HAP-1 (cell line): Measurements from ENCODE around the gene MAGEA6.
"Not testable (repeated sequence)": the region's sequence is repeated elsewhere in the genome, so short reads cannot be mapped to it uniquely, and the experiment has no call there.

Source experiments
- DNase-seq, 2 experiments: peaks; one replicate each; pipeline ENCODE4 v3.0.0-alpha.2; 2016 to 2020; ENCODE audit warnings: low spot score in 2 of 2
- H3K27me3 ChIP-seq: fragments of 250-450 bp; sonication (Bioruptor Pico); 2 replicates; pipeline ENCODE4 v1.5.1; 2020; ENCODE audit warnings: low read depth, mild to moderate bottlenecking, moderate library complexity
- H3K36me3 ChIP-seq: fragments of 250-450 bp; sonication (Bioruptor Pico); replicated peaks from 2 replicates; pipeline ENCODE4 v1.5.1; 2020; ENCODE audit warnings: mild to moderate bottlenecking
- H3K4me1 ChIP-seq: fragments of 250-450 bp; sonication (Bioruptor Pico); 2 replicates; pipeline ENCODE4 v1.5.1; 2020; ENCODE audit warnings: mild to moderate bottlenecking
- H3K4me3 ChIP-seq: fragments of 250-450 bp; sonication (Bioruptor Pico); 2 replicates; pipeline ENCODE4 v1.5.1; 2020; ENCODE audit warnings: mild to moderate bottlenecking, moderate library complexity
- H3K9me3 ChIP-seq: fragments of 250-450 bp; sonication (Bioruptor Pico); 2 replicates; pipeline ENCODE4 v1.5.1; 2020; ENCODE audit warnings: mild to moderate bottlenecking, moderate library complexity
- in situ Hi-C: fragments of 300-500 bp; cut with MboI; formaldehyde crosslinking; loops from 3 replicates; pipeline ENCODE4 v1.14.3; 2020; ENCODE audit warnings: low sequenced_read_pairs, inconsistent platforms, mixed read lengths

Gene MAGEA6

DNA sequence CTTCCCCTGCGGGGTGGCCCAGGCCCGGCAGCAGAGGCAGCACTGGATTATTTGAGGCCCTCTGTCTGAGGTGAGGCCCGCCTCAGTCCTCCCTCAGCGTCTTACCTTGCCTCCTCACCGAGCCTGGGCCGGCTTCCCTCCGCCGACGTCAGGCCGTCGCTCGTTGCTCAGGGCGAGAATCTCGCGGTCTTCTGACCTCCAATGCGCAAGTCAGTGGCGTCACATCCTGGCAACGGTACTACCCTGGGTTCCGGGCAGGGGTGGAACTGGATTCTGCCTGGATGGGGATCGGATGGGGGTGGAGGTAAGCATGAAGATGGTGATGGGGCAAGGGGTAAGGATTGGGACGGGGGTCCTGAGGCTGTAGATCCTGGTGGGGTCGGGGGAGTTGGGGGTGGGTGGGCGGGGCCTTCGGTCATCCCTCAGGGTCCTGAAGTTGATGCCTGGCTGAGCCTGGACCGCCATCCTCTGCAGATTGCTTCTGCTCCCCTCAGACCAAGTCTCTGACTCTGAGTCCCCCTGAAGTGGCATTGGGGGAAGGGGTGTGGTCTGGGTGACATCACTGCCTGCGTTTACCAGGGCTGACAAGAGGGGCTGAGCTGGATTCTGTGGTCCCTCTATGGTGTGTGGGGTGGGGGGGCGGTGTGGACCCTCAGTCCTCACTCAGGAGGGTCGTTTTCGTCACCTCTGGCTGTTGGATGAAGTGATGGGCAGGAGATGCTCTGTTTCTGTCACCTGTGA lies at the start of gene MAGEA6:
Gene MAGEA6, minus strand, starts transcription at position 141 of the 741 bp plus-strand sequence. CDS start 2,039 bp downstream, outside the sequence.
- in situ Hi-C loops, H3K4me1 ChIP-seq, H3K36me3 ChIP-seq, DNase-seq, H3K4me3 ChIP-seq, H3K9me3 ChIP-seq, H3K27me3 ChIP-seq: not testable (repeated sequence)

GRCh38 chrX:152819266-152819665 lies 49.8 kb upstream of the MAGEA6 start:
- H3K9me3 ChIP-seq = no peaks in the 10 kb centered on the region
- no peaks in the 10 kb centered on the region for H3K36me3 ChIP-seq
- peaks cover 18% of the 10 kb centered on the region for H3K27me3 ChIP-seq
- DNase-seq = no peak
- no peak overlapping the region for H3K4me3 ChIP-seq
- in situ Hi-C loops = loop anchor here (5.0 to 25.0 kb wide), 2 partner anchors 177 to 1057 kb away; no protein-coding TSS in a partner anchor
- H3K4me1 ChIP-seq = no peaks in the 10 kb centered on the region; the same call in 1 of the 2 replicates

DNA sequence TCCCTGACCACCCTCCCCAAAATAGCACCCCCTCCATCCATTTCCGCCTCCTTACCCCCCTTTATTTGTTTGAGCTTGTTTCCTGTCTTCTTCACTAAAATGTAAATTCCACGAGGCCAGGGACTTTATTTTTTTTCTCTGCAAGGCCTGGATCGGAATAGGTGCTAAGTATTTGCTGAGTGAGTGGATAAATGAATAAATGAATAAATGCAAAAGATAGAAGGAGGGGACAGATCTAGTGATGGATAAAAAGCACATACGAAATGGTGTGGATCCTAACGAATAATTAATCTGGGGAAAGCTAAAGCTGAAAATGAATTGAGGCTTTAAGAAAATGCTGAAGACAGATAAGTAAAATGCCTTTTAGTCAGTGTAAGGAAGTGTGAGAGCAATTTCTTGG lies 48.9 kb upstream of the MAGEA6 start:
- H3K4me1 ChIP-seq = no peaks in the 10 kb centered on the region; the same call in 1 of the 2 replicates
- in situ Hi-C loops = loop anchor here (5.0 to 25.0 kb wide), 2 partner anchors 176 to 1056 kb away; no protein-coding TSS in a partner anchor

DNA sequence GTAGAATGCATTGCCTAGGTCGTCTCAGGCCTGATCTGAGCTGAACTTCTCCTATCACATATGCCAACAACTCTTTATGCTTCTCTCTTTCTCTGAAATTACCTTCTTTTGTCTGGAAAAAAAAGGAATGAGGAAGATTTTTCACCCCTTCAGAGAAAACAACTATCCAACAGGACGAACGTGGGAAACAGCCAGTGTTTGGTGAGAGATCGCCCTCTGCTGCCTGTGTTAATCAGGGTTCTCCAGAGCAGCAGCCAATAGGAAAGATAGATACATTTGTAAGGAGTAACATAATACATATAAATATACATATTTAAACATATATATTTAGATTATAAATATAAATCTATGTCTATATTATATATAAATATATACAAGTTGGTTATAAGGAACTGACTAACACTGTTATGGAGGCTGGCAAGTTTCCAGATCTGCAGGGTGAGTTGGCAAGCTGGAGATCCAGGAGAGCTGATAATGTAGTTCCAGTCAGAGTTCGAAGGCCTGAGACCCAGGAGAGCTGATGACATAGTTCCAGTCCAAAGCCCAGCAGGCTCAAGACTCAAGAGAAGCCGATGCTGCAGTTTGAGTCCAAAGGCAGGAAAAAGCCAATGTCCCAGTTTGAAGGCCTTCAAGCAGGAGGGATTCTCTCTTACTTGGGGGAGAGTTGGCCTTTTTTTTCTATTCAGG lies 47.7 kb upstream of the MAGEA6 start:
- peak; percentile 42 to 66 for DNase-seq
- no peaks in the 10 kb centered on the region for H3K9me3 ChIP-seq
- H3K36me3 ChIP-seq = no peaks in the 10 kb centered on the region
- no peaks in the 10 kb centered on the region; the same call in 1 of the 2 replicates for H3K4me1 ChIP-seq
- H3K27me3 ChIP-seq = peaks cover 8% of the 10 kb centered on the region
- no peak overlapping the region for H3K4me3 ChIP-seq
- in situ Hi-C loops = loop anchor here (5.0 to 25.0 kb wide), 2 partner anchors 175 to 1055 kb away; no protein-coding TSS in a partner anchor

More for the DNA sequence above, 48.9 kb upstream of the MAGEA6 start:
- peaks cover 13% of the 10 kb centered on the region for H3K27me3 ChIP-seq
- no peaks in the 10 kb centered on the region for H3K9me3 ChIP-seq
- no peaks in the 10 kb centered on the region for H3K36me3 ChIP-seq
- H3K4me3 ChIP-seq = no peak overlapping the region
- DNase-seq = no peak

DNA sequence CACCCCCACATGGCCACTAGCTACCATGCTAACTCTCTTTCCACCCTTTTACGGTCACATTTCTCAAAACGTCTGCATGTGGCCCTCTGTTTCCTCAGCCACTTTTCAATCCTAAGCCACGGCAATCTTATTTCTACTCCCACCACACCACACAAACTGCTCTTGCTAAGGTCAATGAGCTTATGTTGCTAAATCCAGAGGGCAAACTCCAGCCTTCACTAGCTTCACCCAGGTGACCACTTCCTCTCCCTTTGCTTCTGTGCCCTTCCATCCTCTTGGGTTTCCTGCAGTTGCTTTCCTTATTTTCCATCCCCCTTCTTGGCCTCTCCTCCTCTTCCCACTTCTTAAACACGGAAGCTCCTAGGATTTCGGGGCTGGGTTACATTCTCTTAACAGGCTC lies 44.6 kb upstream of the MAGEA6 start:
- Histone ChIP-seq H3K4me3 (no peak overlapping the region), H3K9me3 (no peaks in the 10 kb centered on the region), H3K36me3 (no peaks in the 10 kb centered on the region), H3K4me1 (no peaks in the 10 kb centered on the region; the same call in 1 of the 2 replicates), H3K27me3 (peaks cover 4% of the 10 kb centered on the region; the same call in 1 of the 2 replicates)
- in situ Hi-C loops = loop anchor here (25.0 kb wide), 1 partner anchor 1052 kb away; no protein-coding TSS in a partner anchor
- DNase-seq = no peak

GRCh38 chrX:152813206-152813605 lies 43.7 kb upstream of the MAGEA6 start:
- no peak for DNase-seq
- Histone ChIP-seq H3K9me3 (no peaks in the 10 kb centered on the region), H3K27me3 (peaks cover 4% of the 10 kb centered on the region), H3K4me3 (no peak overlapping the region), H3K4me1 (no peaks in the 10 kb centered on the region; the same call in 1 of the 2 replicates), H3K36me3 (no peaks in the 10 kb centered on the region)
- in situ Hi-C loops = loop anchor here (25.0 kb wide), 1 partner anchor 1051 kb away; no protein-coding TSS in a partner anchor

DNA sequence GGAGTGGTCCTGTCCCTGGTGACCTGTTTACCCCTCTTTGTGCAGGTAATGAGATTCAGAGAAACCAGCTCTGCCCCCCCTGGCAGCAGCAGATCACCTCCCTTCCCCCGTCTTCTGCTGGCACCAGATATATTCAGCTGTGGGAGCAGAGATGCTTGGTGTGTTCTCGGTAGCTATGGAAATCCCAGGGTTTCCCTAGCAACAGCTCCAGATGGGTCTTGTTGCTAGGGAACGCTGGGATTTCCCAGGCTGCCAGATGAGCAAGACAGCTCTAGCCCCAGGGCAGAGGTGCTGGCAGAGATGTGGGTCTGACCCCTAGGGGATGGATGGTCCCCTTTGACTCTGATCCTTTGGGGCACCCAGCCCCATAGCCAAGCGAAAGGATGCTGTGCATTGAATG lies 40.9 kb upstream of the MAGEA6 start:
- H3K36me3 ChIP-seq = no peaks in the 10 kb centered on the region
- no peaks in the 10 kb centered on the region; the same call in 1 of the 2 replicates for H3K4me1 ChIP-seq
- DNase-seq = no peak
- H3K4me3 ChIP-seq = no peak overlapping the region
- H3K27me3 ChIP-seq = peaks cover 10% of the 10 kb centered on the region
- no peaks in the 10 kb centered on the region for H3K9me3 ChIP-seq
- in situ Hi-C loops = loop anchor here (25.0 kb wide), 1 partner anchor 1048 kb away; no protein-coding TSS in a partner anchor

GRCh38 chrX:152806035-152806434 lies 36.5 kb upstream of the MAGEA6 start:
- in situ Hi-C loops = loop anchor here (25.0 kb wide), 1 partner anchor 1044 kb away; no protein-coding TSS in a partner anchor
- no peaks in the 10 kb centered on the region for H3K9me3 ChIP-seq
- no peaks in the 10 kb centered on the region for H3K36me3 ChIP-seq
- H3K4me3 ChIP-seq = no peak overlapping the region
- H3K4me1 ChIP-seq = no peaks in the 10 kb centered on the region; the same call in 1 of the 2 replicates
- H3K27me3 ChIP-seq = peaks cover 19% of the 10 kb centered on the region
- no peak for DNase-seq

DNA sequence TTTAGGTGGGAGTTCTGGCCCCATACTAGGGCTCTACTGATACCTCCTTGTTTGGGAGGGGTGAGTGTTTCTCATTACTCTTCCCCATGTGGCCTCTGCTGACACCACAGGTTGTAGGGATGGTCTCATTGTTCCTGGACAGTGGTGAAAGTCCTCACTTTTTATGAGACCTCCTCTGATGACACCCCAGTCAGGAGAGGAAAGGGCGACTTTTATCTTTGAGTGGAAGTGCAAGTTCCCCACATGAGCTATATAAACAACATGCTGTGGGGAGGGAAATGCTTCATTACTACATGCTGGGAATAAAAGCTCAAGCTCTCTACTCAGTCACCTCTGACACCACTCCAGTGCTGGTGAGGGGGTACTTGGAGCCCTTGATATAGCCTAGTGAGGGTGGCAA lies 29.5 kb upstream of the MAGEA6 start:
- H3K36me3 ChIP-seq = no peaks in the 10 kb centered on the region
- H3K27me3 ChIP-seq = peaks cover 13% of the 10 kb centered on the region
- DNase-seq = no peak
- H3K4me3 ChIP-seq = no peak overlapping the region
- in situ Hi-C loops = no loop called here
- H3K4me1 ChIP-seq = no peaks in the 10 kb centered on the region
- no peaks in the 10 kb centered on the region for H3K9me3 ChIP-seq

DNA sequence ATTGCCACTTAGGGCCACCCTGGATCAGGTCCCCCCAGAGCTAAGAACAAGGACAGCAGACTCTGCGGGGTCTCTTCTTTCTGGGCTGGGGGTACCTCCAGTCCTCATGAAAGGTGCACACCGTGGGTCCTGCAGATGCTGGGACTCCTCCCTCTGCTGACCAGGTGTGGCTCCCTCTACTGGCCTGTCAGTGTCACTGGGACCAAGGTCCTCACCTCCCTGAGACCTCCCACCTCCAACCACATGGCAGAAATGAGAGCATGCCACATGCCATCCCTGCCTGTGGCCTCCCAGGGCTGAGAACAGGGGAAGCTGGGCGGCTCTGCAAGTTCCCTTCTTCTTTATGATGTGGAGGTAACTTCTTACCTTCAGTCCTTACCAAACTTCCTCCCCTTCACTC lies 17.6 kb upstream of the MAGEA6 start:
- H3K36me3 ChIP-seq, H3K4me3 ChIP-seq, DNase-seq, H3K27me3 ChIP-seq, in situ Hi-C loops, H3K4me1 ChIP-seq, H3K9me3 ChIP-seq: not testable (repeated sequence)

DNA sequence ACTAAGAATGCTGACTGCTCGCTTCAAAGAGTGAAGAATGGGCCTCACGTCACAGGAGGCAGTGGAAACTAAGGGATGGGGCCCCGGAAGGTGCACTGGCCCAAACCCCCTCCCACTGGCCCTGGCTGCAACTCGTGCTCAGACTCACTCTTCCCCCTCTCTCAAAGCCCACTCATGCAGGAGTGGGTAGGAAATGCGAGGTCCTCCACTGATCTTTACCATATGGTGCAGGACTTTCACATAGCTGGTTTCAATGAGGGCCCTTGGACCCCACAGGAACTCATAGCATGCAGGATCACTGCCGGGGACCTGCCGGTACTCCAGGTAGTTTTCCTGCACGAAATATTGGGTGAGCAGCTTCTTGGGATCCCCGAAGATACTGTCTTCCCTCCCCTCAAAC lies 2.9 kb downstream of the MAGEA6 start:
- in situ Hi-C loops, DNase-seq, H3K9me3 ChIP-seq: not testable (repeated sequence)

GRCh38 chrX:152761582-152761981 lies 7.9 kb downstream of the MAGEA6 start:
- H3K9me3 ChIP-seq, H3K27me3 ChIP-seq, H3K4me1 ChIP-seq, H3K4me3 ChIP-seq, in situ Hi-C loops, H3K36me3 ChIP-seq, DNase-seq: not testable (repeated sequence)

More for the DNA sequence above, 2.9 kb downstream of the MAGEA6 start:
- H3K4me1 ChIP-seq, H3K27me3 ChIP-seq, H3K4me3 ChIP-seq, H3K36me3 ChIP-seq: not testable (repeated sequence)

DNA sequence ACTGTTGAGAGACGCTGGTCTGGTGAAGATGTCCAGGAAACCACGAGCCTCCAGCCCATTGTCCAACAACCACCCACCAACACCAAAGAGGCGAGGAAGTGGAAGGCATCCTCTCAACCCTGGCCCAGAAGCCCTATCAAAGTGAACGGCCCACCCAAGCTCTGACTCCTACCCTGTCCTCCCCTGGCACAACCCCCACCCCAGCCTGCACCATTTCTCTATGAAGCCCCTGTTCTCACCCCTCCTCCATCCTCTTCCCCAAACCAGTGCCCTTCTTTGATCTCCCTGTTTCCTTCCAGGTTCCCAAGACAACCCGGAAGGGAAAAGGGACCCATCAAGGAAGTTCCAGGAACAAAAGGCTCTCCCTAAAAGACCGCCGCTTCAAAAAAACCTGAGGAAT lies 9.9 kb downstream of the MAGEA6 start:
- DNase-seq, H3K4me1 ChIP-seq, H3K9me3 ChIP-seq, H3K27me3 ChIP-seq, H3K4me3 ChIP-seq, in situ Hi-C loops, H3K36me3 ChIP-seq: not testable (repeated sequence)

DNA sequence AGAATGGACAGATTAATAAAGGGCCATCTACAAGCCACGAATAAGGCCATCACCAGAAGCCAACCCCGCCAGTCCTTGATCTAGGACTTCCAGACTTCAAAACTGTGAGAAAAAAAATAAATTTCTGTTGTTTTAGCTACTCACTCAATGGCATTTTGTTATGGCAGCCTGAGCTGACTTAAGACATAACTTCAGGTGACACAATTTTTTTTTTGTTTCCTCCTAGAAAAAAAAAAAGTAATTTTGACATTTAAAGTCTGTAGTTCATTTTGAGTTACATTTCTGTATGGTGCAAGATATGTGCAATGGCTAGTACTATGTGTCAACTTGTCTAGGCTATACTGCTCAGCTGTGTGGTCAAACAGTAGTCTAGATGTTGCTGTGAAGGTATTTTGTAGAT lies 10.6 kb downstream of the MAGEA6 start, which contains the start of gene CSAG3:
Gene CSAG3, plus strand, starts transcription at position 301 of the 400 bp plus-strand sequence.
- DNase-seq, H3K9me3 ChIP-seq, H3K4me1 ChIP-seq, H3K4me3 ChIP-seq, H3K27me3 ChIP-seq, H3K36me3 ChIP-seq, in situ Hi-C loops: not testable (repeated sequence)
